HG03280 (cell line): ENCODE results near the gene CDC25B.
"Not testable (repeated sequence)": the region's sequence is repeated elsewhere in the genome, so short reads cannot be mapped to it uniquely, and the experiment has no call there.

ENCODE experiments used
- ATAC-seq: cut with Tn5 transposase; IDR thresholded peaks from one replicate; pipeline ENCODE4 v1.9.1; 2021; ENCODE audit warnings: mild to moderate bottlenecking, moderate library complexity; ENCODE audit not compliant: unreplicated experiment

The CDC25B gene

DNA sequence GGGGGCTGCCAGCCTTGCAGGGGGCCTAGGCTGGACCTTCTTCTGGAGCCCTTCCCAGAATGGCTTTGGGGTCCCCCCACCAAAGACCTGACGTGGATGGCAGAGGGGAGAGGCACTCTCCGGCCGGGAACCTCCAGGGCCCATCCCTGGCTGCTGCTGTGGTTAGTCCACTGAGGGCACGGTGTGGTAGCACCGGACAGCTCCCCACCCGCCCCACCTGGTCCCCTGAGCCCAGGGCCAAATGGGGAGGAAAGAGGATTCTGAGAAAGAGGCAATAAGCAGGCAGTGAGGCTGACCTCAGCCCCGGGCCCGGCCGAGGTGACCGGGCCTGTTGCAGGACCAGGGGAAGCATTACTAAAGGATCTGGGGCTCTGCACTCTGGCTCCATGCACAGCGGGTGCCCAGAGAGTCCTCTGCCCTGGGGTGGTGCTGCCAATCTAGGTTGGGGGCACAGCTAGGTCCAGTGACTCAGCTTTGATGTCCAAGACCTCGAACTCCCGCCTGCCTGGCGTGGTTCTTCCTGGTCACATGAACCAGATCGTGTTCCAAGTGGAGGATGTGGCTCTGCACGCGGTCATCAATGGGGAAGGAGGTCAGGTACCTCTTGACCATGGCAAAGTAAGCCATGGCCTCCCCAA lies 11.8 kb upstream of the CDC25B start:
- no peak for ATAC-seq

DNA sequence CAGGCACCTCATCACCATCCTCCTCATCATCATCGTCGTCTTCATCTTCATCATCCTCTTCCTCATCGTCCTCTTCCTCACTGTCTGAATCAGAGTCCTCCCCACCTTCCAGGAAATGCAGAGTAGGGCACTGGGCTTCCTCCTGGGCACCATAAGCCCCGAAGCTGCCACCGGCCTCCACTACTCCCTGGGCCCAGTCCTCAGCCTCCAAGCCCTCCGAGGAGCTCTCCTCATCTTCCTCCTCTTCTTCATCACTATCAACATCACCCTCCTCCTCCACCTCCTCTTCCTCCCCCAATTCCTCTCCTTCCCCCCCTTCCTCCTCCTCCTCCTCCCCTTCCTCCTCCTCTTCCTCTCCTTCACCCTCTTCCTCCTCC lies 11.3 kb upstream of the CDC25B start:
- no peak for ATAC-seq

DNA sequence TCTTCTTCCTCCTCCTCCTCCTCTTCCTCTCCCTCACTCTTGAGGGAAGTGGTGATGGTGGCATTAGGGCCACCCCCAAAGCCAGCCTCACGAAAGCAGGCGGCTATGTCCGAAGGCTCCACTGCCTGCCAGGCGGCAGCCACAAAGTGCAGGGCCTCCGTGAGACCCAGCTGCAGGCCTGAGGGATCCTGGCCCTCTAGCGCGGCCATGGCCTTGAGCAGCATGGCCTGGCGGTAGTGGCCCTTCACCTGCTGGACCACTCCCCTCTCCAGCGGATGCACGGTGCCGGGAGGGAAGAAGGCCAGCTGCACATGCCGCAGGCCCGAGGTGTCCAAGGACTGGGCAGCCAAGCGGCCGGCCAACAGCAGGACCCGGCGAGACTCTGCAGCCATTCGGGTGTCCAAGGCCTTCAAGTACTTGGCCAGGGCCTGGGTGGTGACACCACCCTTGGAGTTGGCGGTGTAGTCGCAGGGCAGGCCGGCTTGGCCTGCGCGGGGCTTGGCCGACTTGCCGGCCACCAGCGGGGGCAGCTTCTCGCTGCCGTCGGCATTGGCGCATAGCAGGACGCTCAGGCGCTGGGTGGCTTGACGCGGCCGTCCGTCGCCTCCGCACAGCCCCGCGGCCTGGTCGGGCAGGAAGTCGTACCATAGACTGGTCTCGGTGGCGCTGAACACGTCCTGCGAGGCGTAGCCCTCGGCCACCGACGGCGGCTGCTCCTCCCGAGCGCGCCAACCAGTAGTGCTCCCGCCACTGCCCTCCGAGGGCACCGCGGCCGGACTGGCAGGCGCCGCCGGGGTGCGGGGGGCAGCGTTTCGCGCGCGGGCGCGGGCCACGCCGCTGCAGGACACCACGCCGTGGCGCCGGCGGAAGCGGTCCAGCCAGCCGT lies 10.6 kb upstream of the CDC25B start:
- no peak for ATAC-seq

DNA sequence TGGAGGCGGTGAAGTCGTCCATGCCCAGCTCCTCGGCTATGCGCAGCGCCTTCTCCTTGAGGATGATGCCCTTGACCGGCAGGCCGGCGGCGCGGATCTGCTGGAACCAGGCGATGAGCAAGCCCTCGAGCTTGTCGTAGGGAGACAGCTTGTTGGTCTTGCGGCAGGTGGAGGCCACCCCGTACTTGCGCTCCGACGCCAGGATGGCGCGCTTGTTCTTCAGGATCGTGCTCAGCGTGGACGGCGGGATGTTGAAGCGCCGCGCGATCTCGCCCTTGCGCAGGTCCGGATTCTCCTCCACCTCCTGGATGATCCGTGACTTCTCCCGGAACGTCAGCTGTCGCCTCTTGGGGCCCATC lies 10.0 kb upstream of the CDC25B start:
- peak; percentile 20 for ATAC-seq

DNA sequence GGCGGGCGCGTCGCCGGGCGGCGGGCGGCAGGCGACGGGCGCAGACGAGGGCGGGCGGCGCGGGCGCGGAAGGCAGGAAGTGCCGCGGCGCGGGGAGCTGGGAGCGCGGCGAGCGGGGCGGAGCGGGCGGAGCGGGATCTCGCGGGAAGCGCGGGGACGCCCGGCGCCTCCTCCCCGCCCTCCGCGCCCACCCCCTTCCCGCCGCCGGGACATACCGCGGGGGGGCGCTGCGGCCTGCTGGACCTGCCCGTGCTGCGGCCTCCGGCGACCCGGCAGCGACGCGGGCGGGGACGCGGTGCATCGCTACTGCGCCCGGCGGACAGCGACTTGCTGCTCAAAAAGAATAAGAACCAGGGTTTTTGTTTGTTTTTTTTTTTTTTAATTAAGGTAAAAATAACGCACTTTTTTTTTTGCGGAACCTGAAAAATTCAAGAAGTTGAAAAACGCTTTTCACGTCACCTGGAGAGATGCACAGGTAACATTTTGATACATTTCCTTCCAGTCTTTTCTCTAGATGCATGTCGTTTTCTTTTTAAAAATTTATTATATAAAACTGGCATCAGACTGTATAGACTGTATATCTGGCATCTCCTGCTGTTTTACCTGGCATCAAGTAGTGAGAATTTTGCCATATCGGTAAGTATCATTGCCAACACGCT lies 9.3 kb upstream of the CDC25B start, which contains the start of gene CENPB:
Gene CENPB, minus strand, starts transcription at position 76 of the 659 bp plus-strand sequence. CDS start 257 bp downstream, outside the sequence.
- peak; percentile 86 for ATAC-seq

DNA sequence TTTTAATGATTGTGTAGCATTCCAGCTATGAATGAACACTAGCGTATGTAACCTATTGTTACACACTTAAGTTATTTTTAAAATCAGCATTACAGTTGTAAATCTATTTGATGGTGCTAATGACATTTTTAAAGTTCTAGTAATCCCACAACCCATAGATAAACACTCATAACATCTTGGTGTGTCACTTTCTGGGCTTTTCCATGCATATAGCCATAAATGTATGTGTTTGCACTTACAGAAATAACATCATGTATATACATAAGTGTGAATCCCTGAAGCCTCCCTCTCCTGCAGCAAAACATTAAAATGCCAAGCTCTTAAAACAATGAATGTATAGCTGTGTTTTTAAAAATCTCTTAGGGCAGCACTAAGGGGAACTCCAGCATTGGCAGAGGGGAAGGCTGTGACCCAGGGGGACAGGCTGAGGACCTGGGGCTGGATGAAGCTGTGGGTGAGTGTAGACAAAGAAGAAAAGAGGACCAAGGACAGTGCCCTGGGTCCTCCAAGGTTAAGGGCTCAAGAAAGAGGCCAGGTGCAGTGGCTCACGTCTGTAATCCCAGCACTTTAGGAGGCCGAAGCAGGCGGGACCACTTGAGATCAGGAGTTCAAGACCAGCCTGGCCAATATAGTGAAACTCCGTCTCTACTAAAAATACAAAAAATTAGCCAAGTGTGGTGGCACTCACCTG lies 8.6 kb upstream of the CDC25B start:
- ATAC-seq, result no peak

DNA sequence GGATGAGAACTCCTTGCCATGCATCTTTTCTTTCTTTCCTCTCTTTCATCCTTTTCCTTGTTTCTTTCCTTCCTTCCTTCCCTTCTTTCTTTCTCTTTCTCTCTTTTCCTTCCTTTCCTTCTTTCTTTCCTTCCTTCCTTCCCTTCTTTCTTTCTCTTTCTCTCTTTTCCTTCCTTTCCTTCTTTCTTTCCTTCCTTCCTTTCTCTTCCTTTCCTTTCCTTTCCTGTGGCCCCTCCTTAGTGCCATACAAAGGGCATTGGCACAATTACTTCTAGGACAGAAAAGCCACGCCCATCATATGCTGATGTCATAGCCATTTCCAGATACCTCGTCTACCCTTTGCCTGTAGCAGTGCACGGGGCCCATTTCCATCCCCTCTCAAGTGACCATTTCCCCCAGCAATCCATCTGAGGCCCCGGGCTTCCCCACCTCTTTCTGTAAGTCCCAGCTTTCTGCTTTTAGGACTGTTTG lies 7.4 kb upstream of the CDC25B start:
- no peak for ATAC-seq

DNA sequence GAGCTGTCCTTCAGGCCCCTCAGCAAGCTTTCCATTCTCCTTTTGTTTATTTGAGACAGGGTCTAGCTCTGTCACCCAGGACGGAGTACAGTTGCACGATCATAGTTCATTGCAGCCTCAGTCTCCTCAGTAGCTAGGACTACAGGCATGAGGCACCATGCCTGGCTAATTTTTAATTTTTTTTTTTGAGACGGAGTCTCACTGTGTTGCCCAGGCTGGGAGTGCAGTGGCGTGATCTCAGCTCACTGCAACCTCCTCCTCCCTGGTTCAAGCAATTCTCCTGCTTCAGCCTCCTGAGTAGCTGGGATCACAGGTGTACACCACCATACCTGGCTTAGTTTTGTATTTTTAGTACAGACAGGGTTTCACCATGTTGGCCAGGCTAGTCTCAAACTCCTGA lies 6.9 kb upstream of the CDC25B start:
- not testable (repeated sequence) for ATAC-seq

DNA sequence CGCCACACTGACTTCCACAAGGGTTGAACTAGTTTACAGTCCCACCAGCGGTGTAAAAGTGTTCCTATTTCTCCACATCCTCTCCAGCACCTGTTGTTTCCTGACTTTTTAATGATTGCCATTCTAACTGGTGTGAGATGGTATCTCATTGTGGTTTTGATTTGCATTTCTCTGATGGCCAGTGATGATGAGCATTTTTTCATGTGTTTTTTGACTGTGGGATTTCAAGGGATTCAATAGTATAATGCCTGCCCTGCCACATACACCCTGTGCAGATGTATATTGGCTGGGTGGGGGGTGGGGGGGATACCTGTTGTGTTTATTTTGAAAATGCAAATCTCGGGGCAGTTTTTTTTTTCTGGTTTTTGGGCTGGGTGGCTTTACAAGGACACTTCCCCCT lies 1.9 kb upstream of the CDC25B start:
- not testable (repeated sequence) for ATAC-seq

DNA sequence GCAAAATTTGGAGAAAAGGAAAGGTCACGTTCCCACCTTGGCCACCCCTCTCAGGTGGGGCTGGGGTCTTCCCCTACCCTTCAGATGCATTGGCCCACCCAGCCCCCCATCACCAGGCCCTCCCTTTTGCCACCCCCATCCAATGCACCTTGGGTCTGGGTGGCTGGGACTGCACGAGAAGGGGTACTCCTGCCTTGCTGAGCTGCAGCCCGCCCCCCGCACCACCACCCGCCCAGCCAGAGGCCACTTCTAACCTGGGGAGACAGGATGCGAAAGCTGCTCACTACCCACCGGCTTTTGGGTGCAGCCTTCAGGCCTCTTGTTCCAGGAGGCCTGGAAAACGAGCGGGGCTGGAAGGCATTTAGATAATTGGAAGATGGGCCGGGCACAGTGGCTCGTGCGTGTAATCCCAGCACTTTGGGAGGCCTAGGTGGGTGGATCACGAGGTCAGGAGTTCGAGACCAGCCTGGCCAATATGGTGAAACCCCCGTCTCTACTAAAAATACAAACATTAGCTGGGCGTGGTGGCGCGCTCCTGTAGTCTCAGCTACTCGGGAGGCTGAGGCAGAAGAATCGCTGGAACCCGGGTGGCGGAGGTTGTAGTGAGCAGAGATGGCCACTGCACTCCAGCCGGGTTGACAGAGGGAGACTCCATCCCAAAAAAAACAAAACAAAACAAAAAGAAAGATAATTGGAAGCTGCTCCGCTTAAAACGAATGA lies 1.2 kb upstream of the CDC25B start:
- no peak for ATAC-seq

DNA sequence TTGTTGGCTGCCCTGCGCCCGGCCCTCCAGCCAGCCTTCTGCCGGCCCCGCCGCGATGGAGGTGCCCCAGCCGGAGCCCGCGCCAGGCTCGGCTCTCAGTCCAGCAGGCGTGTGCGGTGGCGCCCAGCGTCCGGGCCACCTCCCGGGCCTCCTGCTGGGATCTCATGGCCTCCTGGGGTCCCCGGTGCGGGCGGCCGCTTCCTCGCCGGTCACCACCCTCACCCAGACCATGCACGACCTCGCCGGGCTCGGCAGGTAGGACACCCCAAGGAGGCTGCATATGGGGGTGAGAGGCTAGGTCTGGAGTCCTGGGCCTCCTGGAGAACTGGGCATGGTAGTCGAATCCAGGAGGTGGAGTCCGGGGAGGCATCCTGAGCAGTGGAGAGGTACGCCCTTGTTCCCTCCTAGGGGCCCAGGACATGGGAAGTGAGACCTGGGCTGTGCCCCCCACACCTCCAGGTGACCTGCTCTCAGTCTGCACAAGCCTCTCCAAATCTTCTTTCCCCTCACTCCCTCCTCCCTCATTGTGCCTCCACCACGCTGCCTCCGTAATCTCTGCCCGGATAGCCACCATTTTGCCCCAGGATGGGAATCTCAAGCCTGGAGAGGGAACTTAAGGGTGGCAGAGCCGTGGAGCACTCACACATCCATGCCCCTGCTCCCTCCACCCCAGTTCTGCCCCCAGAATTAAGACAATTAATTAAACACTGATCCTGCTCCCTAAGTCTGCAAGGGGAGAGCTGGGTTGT lies 541 bp downstream of the CDC25B start:
- ATAC-seq, result peak; percentile 1

DNA sequence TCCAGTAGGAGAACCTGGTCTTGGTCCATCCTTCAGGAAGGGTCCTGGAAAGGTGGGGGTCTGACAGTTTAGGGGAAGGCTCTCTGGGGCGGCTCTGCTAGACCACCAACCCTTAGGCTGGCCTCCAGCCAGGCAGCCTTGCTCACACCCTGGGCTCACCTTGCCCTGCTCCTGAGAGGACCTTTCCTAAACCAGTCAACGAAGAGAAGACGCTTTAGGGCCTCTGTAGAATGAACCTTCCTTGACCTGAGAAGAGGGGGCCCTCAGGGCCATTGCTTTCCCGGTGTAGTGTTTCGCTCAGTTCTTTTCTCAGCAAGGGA lies 1.1 kb downstream of the CDC25B start:
- ATAC-seq, result no peak

DNA sequence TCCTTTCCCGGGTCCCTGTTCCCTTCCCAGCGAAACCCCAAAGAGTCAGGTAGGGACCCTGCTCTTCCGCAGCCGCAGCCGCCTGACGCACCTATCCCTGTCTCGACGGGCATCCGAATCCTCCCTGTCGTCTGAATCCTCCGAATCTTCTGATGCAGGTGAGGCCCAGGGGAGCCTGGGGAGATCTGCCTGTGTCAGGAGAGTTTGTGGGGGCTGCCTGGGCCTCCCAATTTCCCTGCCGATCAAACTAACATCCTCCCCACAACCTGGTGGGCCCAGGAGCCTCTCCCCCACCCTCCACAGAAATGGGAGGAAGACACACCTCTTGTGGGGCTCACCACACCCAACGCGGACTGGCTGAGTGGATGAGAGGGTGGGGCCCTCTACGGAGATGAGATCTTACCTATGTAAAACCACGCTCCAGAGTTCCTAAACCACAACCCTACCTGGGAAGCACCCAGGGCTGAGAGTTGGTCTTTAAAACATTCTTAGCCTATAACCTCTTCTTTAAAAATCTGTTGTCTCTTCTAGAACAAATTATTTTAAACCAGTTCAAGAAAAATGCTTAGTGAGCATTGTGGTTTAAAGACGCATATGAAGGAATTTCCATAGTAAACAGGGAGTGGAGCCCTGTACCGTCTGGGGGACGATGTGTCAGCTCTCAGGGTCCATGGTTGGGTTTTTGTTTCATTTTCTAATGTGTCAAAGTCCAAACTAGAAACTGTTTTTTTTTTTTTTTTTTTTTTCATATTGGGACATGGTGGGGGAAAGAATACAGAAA lies 1.7 kb downstream of the CDC25B start:
- ATAC-seq, result no peak

DNA sequence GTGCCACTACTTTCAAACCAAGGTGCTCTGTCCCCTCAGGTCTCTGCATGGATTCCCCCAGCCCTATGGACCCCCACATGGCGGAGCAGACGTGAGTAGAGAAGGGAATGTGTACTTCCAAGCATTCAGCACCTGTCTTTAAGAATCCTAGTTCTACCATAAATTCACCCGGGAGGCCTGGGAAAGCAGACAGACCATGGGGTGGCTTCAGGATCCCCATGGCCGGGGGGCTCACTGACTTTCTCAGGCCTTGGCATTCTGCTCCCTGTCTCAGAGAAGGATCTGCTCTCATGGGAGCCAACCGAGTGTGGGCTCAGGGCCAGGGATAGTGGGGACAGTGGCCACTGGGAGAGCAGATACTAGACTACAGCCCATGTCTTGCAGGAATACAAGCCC lies 2.3 kb downstream of the CDC25B start:
- ATAC-seq, result no peak

DNA sequence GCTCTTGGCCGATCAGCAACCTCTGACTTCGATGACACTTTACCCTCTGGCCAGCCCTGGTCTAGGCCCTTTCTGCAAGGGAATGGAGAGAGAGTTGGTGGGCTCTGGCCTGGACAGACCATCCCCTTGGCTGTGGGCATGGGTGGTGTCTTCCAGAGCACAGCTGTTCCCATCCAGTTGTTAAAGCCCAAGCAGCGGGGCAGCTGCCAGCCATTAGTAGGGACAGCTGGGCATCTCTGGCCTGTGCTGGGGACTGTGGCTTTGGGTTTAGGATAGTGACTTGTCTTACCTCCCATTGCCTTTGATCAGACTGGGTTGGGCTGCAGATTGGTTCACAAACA lies 2.8 kb downstream of the CDC25B start:
- no peak for ATAC-seq

DNA sequence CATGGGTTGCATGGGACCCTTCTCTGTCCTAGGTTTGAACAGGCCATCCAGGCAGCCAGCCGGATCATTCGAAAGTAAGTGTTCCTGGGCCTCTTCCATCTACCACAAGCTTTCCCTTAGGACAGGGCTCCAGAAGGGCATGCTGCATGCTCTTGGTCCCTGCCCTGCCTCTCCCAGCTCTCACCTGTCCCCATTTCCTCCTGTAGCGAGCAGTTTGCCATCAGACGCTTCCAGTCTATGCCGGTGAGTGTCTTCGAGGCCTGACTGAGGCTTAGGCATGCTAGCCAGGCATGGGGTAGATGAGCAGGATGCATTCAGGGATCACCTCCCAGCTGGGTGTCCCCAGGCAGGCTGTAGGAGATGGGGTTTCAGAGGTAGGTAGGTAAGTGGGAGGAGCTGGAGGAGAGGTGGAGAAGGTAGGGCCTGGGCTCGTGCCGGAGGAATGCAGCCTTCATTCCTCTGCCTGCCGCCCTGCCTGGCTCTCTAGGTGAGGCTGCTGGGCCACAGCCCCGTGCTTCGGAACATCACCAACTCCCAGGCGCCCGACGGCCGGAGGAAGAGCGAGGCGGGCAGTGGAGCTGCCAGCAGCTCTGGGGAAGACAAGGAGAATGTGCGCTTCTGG lies 4.3 kb downstream of the CDC25B start:
- ATAC-seq, result no peak

DNA sequence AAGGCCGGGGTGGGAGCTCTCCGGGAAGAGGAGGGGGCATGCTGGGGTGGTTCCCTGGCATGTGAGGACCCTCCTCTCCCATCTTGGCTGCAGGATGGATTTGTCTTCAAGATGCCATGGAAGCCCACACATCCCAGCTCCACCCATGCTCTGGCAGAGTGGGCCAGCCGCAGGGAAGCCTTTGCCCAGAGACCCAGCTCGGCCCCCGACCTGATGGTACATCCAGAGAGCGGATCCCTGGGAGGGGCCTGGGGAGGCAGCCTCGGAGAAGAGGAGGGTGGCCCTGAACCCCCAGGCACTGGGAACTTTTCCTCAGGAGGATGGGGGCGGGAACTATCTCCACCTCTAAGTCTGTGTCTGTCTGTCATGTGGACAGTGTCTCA lies 4.8 kb downstream of the CDC25B start:
- no peak for ATAC-seq

DNA sequence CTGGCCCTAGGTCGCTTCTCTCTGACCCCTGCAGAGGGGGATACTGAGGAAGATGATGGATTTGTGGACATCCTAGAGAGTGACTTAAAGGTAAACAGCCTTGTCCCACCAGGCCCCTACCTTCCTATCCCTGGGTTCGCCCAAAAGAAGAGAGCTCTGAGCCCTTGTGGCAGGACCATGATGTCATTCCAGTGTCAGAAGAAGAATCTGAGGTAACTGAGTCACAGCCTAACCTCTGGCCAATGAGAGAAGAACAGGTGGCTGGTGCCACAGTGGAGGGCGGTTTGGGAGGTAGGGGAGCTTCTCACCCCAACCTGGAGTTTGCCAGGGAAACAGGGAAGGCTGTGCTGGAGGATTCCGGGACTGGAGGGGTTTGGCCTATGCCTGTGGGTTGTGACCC lies 5.2 kb downstream of the CDC25B start:
- ATAC-seq, result no peak

DNA sequence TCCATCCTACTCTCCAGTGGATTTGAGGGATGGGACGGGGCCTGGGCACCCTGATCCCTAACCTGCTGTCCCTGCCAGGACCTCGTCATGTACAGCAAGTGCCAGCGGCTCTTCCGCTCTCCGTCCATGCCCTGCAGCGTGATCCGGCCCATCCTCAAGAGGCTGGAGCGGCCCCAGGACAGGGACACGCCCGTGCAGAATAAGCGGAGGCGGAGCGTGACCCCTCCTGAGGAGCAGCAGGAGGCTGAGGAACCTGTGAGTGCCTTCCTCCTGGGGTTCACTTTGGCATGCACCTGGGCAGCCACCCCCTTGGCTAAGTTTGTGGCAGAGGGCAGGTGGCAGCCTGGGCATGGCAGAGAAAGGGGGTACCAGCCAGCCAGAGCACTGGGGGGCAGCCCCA lies 5.7 kb downstream of the CDC25B start:
- no peak for ATAC-seq
